IMR-90 (cell line): ENCODE results near the gene CHST8. TPM values are rescaled to one million over a fixed set of nuclear protein-coding genes. Genes with fewer than 3 reads are reported as not detected.

Experiments used
- ATAC-seq: fragments of 200-7000 bp; cut with Tn5 transposase; 2 replicates; pipeline ENCODE4 v1.9.1; 2020; ENCODE audit warnings: low read depth, mild to moderate bottlenecking, moderate library complexity
- BruUV-seq: library from RNA; stranded (reverse); fragments of 400-500 nt; replicated peaks from 2 replicates; lab custom pipeline; 2021; lab: Mats Ljungman, UMichigan
- CTCF ChIA-PET: fragments of 300-600 bp; formaldehyde crosslinking; extraction: SDS; loops from one replicate; lab custom pipeline; 2021; ENCODE audit warnings: antibody characterized with exemption; lab: Yijun Ruan, JAX
- POLR2A ChIA-PET: fragments of 300-600 bp; sonication (Branson Sonifier 250); formaldehyde crosslinking; loops from one replicate; lab custom pipeline; 2022; ENCODE audit warnings: antibody characterized with exemption; ENCODE audit not compliant: unreplicated experiment; lab: Charles Lee
- DNase-seq: peaks from one replicate; pipeline ENCODE4 v3.0.0; 2013
- H2AFZ ChIP-seq: replicated peaks from 2 replicates; pipeline ENCODE3; 2013; ENCODE audit warnings: low read length, mild to moderate bottlenecking; ENCODE audit not compliant: poor library complexity
- H2AK5ac ChIP-seq: 2 replicates; pipeline ENCODE4 v1.6.1; 2013; ENCODE audit warnings: low read depth, low read length, inconsistent platforms
- H2AK9ac ChIP-seq: replicated peaks from 2 replicates; pipeline ENCODE3; 2013; ENCODE audit warnings: mild to moderate bottlenecking, low read depth, low read length, moderate library complexity; ENCODE audit not compliant: poor library complexity
- H2BK120ac ChIP-seq: 2 replicates; pipeline ENCODE4 v1.6.1; 2013; ENCODE audit warnings: low read depth, low read length, inconsistent platforms
- H2BK15ac ChIP-seq: 3 replicates; pipeline ENCODE4 v1.6.1; 2013; ENCODE audit warnings: low read depth, low read length, inconsistent platforms
- H2BK20ac ChIP-seq: 2 replicates; pipeline ENCODE4 v1.6.1; 2013; ENCODE audit warnings: low read depth, mild to moderate bottlenecking, inconsistent platforms, low read length, moderate library complexity
- H2BK5ac ChIP-seq: 2 replicates; pipeline ENCODE4 v1.6.1; 2013; ENCODE audit warnings: mild to moderate bottlenecking, low read depth, low read length, inconsistent platforms; ENCODE audit not compliant: poor library complexity, severe bottlenecking
- H3K14ac ChIP-seq: replicated peaks from 2 replicates; pipeline ENCODE4 v1.6.1; 2013; ENCODE audit warnings: low read depth, low read length, inconsistent platforms
- H3K18ac ChIP-seq: 2 replicates; pipeline ENCODE4 v1.6.1; 2013; ENCODE audit warnings: low read depth, low read length, control low read depth
- H3K23ac ChIP-seq: 2 replicates; pipeline ENCODE4 v1.6.1; 2013; ENCODE audit warnings: low read depth, low read length, inconsistent platforms
- H3K27ac ChIP-seq: 2 replicates; pipeline ENCODE4 v1.5.1; 2013; ENCODE audit warnings: mild to moderate bottlenecking, control low read depth, low read length; ENCODE audit not compliant: insufficient read depth
- H3K27me3 ChIP-seq: 2 replicates; pipeline ENCODE4 v1.6.1; 2013; ENCODE audit warnings: low read length; ENCODE audit not compliant: control insufficient read depth, insufficient read depth
- H3K36me3 ChIP-seq: 2 replicates; pipeline ENCODE4 v1.6.1; 2013; ENCODE audit warnings: low read length, mixed read lengths; ENCODE audit not compliant: control insufficient read depth, insufficient read depth
- H3K4ac ChIP-seq: 2 replicates; pipeline ENCODE4 v1.6.1; 2013; ENCODE audit warnings: low read depth, low read length, inconsistent platforms
- H3K4me1 ChIP-seq: 2 replicates; pipeline ENCODE4 v1.6.1; 2013; ENCODE audit warnings: low read length, mixed read lengths; ENCODE audit not compliant: control insufficient read depth, insufficient read depth
- H3K4me2 ChIP-seq: 2 replicates; pipeline ENCODE4 v1.6.1; 2013; ENCODE audit warnings: low read depth, mild to moderate bottlenecking, control low read depth, low read length, moderate library complexity
- H3K4me3 ChIP-seq: 2 replicates; pipeline ENCODE4 v1.5.1; 2013; ENCODE audit warnings: low read depth, mild to moderate bottlenecking, control low read depth, low read length, moderate library complexity; ENCODE audit not compliant: insufficient read depth
- H3K56ac ChIP-seq: 2 replicates; pipeline ENCODE4 v1.6.1; 2013; ENCODE audit warnings: low read length, inconsistent platforms; ENCODE audit not compliant: insufficient read depth; ENCODE audit errors: extremely low read depth
- H3K79me1 ChIP-seq, 2 experiments: 2 replicates each; pipeline ENCODE4 v1.6.1; 2013; ENCODE audit warnings: low read length in 2 of 2, inconsistent platforms in 1 of 2, low read depth in 1 of 2
- H3K9ac ChIP-seq: 2 replicates; pipeline ENCODE4 v1.6.1; 2013; ENCODE audit warnings: low read depth, low read length, control low read depth
- H3K9me1 ChIP-seq: 2 replicates; pipeline ENCODE4 v1.6.1; 2013; ENCODE audit warnings: low read length, inconsistent platforms; ENCODE audit not compliant: insufficient read depth
- H3K9me3 ChIP-seq: 2 replicates; pipeline ENCODE4 v1.6.1; 2013; ENCODE audit warnings: low read length; ENCODE audit not compliant: control insufficient read depth, insufficient read depth
- H4K20me1 ChIP-seq: 2 replicates; pipeline ENCODE4 v1.6.1; 2013; ENCODE audit warnings: low read length, inconsistent platforms; ENCODE audit not compliant: insufficient read depth
- H4K5ac ChIP-seq: 2 replicates; pipeline ENCODE4 v1.6.1; 2013; ENCODE audit warnings: mild to moderate bottlenecking, low read depth, low read length, control low read depth
- H4K8ac ChIP-seq, 2 experiments: 2 replicates each; pipeline ENCODE4 v1.6.1; 2013; ENCODE audit warnings: low read depth in 2 of 2, low read length in 2 of 2, control low read depth in 1 of 2, inconsistent platforms in 1 of 2
- H4K91ac ChIP-seq: 2 replicates; pipeline ENCODE4 v1.6.1; 2013; ENCODE audit warnings: low read depth, low read length, inconsistent platforms; ENCODE audit not compliant: insufficient read depth
- BHLHE40 ChIP-seq: fragments of 150-350 bp; IDR thresholded peaks from 2 replicates; pipeline ENCODE4 v1.6.1; 2016; ENCODE audit warnings: mild to moderate bottlenecking, low read depth, low read length
- CHD1 ChIP-seq: IDR thresholded peaks from 2 replicates; pipeline ENCODE4 v1.6.1; 2012; ENCODE audit warnings: low read depth, low read length, improper control_type of control experiment
- WGBS, 2 experiments: methylation state at CpG; one replicate each; pipeline versions ENCODE4 v1.1.5 to v1.1.7; 2013; ENCODE audit warnings: missing lambda C conversion rate in 2 of 2; ENCODE audit not compliant: insufficient read length in 1 of 2; ENCODE audit errors: extremely low coverage in 2 of 2; 5-methylcytosine and 5-hydroxymethylcytosine counted together
- dilution Hi-C: fragments of 300-500 bp; cut with HindIII; formaldehyde crosslinking; loops from one replicate; pipeline ENCODE4 v1.14.3; 2018; ENCODE audit warnings: low sequenced_read_pairs; ENCODE audit not compliant: unreplicated experiment
- in situ Hi-C: fragments of 300-500 bp; cut with MboI; formaldehyde crosslinking; loops from 3 replicates; pipeline ENCODE4 v1.14.3; 2019; ENCODE audit warnings: low sequenced_read_pairs, inconsistent platforms, mixed read lengths
- intact Hi-C: fragments of 100-400 bp; cut with micrococcal nuclease; formaldehyde crosslinking; loops from 2 replicates; pipeline ENCODE4 v1.10.0; 2022
- polyA plus RNA-seq, 3 experiments: library from polyadenylated mRNA; depleted of rRNA; stranded (reverse); fragments of >200 nt; gene quantifications; 2 replicates each; pipeline ENCODE4 v1.2.3, GENCODE V29; 2012; ENCODE audit warnings: low replicate concordance in 1 of 3
- total RNA-seq: library from RNA; depleted of rRNA; stranded (reverse); fragments of >200 nt; gene quantifications from 2 replicates; pipeline ENCODE4 v1.2.3, GENCODE V29; 2012
- TF ChIP-seq, protein P1 (sequence below): conservative IDR thresholded peaks from 2 replicates; pipeline ENCODE4 v1.5.1; 2012; ENCODE audit warnings: mild to moderate bottlenecking, low read depth, low read length, improper control_type of control experiment
- TF ChIP-seq, protein P2 (sequence below): fragments of 150-350 bp; IDR thresholded peaks from 2 replicates; pipeline ENCODE4 v1.6.1; 2017; ENCODE audit warnings: mild to moderate bottlenecking, antibody characterized with exemption, low read length, low read depth
- TF ChIP-seq, protein P3 (sequence below): fragments of 150-350 bp; IDR thresholded peaks from 2 replicates; pipeline ENCODE4 v1.6.1; 2016; ENCODE audit warnings: low read depth, mild to moderate bottlenecking, low read length, moderate library complexity, borderline replicate concordance

Gene CHST8
- total and polyA plus RNA-seq, 2 of the 4 experiments (the other 2 are of a cell fraction): not detected

DNA sequence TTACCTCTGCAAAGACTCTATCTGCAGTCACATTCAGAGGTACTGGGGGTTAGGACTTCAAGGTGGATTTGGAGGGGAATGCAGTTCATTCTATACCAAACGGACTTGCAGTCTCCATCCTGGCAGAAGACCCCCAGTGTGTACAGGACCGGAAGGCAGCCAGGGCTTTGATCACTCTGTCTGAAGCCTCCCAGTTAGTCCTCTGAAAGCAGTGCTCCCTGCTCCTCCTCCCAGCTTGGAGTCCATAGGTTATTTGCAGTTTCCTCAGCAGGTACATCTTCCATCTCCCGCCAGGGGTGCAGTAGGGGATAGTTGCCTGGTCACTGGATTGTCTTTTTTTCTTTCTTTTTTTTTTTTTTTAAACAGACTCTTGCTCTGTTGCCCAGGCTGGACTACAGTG is 96.1 kb downstream of the CHST8 start:
- H3K18ac ChIP-seq: no peak overlapping the region
- H2BK20ac ChIP-seq: no peak overlapping the region
- intact Hi-C loops: no loop called here
- no peaks in the 10 kb centered on the region; the same call in 1 of the 2 replicates for H3K9me1 ChIP-seq
- dilution Hi-C loops: no loop called here
- no CpG with 5 or more reads among the region's 3 CpGs for WGBS, 2 experiments
- no peak overlapping the region for H2AFZ ChIP-seq
- H3K4me2 ChIP-seq: no peak overlapping the region
- no peak for DNase-seq
- TF ChIP-seq, protein P1, sequence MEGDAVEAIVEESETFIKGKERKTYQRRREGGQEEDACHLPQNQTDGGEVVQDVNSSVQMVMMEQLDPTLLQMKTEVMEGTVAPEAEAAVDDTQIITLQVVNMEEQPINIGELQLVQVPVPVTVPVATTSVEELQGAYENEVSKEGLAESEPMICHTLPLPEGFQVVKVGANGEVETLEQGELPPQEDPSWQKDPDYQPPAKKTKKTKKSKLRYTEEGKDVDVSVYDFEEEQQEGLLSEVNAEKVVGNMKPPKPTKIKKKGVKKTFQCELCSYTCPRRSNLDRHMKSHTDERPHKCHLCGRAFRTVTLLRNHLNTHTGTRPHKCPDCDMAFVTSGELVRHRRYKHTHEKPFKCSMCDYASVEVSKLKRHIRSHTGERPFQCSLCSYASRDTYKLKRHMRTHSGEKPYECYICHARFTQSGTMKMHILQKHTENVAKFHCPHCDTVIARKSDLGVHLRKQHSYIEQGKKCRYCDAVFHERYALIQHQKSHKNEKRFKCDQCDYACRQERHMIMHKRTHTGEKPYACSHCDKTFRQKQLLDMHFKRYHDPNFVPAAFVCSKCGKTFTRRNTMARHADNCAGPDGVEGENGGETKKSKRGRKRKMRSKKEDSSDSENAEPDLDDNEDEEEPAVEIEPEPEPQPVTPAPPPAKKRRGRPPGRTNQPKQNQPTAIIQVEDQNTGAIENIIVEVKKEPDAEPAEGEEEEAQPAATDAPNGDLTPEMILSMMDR: no peak
- TF ChIP-seq, protein P2, sequence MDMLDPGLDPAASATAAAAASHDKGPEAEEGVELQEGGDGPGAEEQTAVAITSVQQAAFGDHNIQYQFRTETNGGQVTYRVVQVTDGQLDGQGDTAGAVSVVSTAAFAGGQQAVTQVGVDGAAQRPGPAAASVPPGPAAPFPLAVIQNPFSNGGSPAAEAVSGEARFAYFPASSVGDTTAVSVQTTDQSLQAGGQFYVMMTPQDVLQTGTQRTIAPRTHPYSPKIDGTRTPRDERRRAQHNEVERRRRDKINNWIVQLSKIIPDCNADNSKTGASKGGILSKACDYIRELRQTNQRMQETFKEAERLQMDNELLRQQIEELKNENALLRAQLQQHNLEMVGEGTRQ: no peak
- TF ChIP-seq BHLHE40 (no peak), CHD1 (no peak)
- TF ChIP-seq, protein P3, sequence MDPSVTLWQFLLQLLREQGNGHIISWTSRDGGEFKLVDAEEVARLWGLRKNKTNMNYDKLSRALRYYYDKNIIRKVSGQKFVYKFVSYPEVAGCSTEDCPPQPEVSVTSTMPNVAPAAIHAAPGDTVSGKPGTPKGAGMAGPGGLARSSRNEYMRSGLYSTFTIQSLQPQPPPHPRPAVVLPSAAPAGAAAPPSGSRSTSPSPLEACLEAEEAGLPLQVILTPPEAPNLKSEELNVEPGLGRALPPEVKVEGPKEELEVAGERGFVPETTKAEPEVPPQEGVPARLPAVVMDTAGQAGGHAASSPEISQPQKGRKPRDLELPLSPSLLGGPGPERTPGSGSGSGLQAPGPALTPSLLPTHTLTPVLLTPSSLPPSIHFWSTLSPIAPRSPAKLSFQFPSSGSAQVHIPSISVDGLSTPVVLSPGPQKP: no peak
- H2AK9ac ChIP-seq: no peak overlapping the region
- H3K4ac ChIP-seq: no peak overlapping the region
- H3K27me3 ChIP-seq: no peaks in the 10 kb centered on the region
- no peaks in the 10 kb centered on the region for H4K20me1 ChIP-seq
- H3K4me3 ChIP-seq: no peak overlapping the region
- in situ Hi-C loops: no loop called here
- H4K5ac ChIP-seq: no peak overlapping the region
- no peaks in the 10 kb centered on the region for H3K4me1 ChIP-seq
- H3K9ac ChIP-seq: no peak overlapping the region
- POLR2A ChIA-PET: interaction anchor here (0.6 kb wide), 1 partner anchor 293 kb away, joined by 4 read pairs; no protein-coding TSS in a partner anchor
- no peaks in the 10 kb centered on the region for H3K36me3 ChIP-seq
- H3K23ac ChIP-seq: no peak overlapping the region
- no peak overlapping the region for H2BK120ac ChIP-seq
- no peak overlapping the region for H3K56ac ChIP-seq
- H2BK15ac ChIP-seq: no peak overlapping the region
- no peak overlapping the region for H3K14ac ChIP-seq
- no peak overlapping the region for H4K8ac ChIP-seq
- no peak overlapping the region for H2BK5ac ChIP-seq
- no peak for ATAC-seq
- BruUV-seq: no TSS peak
- no peaks in the 10 kb centered on the region for H3K79me1 ChIP-seq
- no peak overlapping the region for H2AK5ac ChIP-seq
- no peaks in the 10 kb centered on the region for H3K9me3 ChIP-seq
- CTCF ChIA-PET: no interaction called here
- no peak overlapping the region for H4K91ac ChIP-seq
- H3K27ac ChIP-seq: no peak overlapping the region
